Caki2 (cell line): ENCODE results near the gene SEPTIN11. TPM values are rescaled to one million over a fixed set of nuclear protein-coding genes. Genes with fewer than 3 reads are reported as not detected.

Source experiments
- DNase-seq: peaks from one replicate; pipeline ENCODE4 v3.0.0-alpha.2; 2015; ENCODE audit warnings: low read depth
- in situ Hi-C: cut with HindIII; loops from 2 replicates; pipeline ENCODE4 v1.10.0; 2016; ENCODE audit warnings: low sequenced_read_pairs, low pct_unique_long_range_greater_than_20kb, mixed read lengths
- total RNA-seq: library from RNA; depleted of rRNA; stranded (reverse); fragments of >200 nt; shearing (Covaris generic); gene quantifications from 2 replicates; pipeline ENCODE4 v1.2.3, GENCODE V29; 2014; ENCODE audit warnings: low replicate concordance; rRNA removed

Gene SEPTIN11
- total RNA-seq, 1 experiment from 2014 or later, result 37.6 TPM

- DNase-seq, result no peak
- in situ Hi-C loops, result no loop called here
Measured at GRCh38 chr4:76993787-76994641, 44.5 kb downstream of the SEPTIN11 start.

DNA sequence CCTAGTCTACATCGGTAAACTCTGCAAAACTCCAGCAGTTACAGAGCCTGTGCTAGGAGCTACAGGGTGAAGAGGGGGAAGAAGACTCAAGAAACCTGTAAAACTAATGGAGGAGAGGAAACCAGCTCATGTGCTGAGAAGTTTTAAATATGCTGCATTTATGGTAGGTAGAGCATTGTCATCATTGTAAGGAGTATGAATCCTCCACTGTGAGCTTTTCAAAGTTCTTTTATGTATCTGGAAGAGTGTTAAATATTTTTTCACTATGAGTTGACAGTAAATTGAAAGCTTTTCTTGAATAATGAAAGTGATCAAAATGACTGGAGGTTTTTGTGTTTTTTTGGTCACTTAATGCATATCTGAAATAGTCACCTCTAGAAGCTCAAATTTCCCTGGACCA is 46.2 kb downstream of the SEPTIN11 start:
- DNase-seq, result no peak
- in situ Hi-C loops, result no loop called here

DNA sequence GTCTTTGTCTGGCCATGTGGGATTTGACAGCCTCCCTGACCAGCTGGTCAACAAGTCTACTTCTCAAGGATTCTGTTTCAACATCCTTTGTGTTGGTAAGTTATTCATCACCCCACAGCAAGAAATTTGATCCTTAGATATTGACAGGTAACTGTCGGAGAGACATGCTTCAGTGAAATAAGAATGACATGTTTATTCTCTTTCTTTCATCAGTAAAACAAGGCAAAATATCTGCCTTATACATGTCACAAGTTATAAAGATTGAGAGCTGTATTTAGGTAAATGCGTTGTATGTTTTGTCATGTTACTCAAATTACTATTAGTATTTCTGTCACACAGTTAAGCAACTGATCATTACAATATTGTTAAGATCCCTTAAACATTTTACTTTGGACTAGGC is 46.9 kb downstream of the SEPTIN11 start:
- DNase-seq, result no peak
- in situ Hi-C loops, result no loop called here

DNA sequence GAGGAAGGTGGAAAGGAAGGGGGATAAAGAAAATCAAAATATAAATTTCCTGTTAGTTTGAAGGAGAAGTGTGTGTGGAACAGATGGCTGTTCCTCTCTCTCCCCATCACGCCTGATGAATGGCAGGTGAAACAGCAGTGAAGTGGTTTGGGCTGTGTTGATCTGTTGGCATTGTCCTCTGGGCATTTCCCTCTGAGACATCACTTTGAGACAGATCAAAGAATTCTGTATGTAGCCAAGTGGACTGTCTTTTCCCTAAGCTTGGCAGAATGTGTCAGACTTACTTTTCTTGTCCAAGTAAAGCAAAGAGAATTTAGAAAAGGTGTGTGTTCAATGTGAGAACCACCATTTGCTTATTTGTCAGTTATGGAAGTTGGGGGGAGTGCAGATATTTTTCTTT is 47.5 kb downstream of the SEPTIN11 start:
- in situ Hi-C loops, result no loop called here
- DNase-seq, result no peak

DNA sequence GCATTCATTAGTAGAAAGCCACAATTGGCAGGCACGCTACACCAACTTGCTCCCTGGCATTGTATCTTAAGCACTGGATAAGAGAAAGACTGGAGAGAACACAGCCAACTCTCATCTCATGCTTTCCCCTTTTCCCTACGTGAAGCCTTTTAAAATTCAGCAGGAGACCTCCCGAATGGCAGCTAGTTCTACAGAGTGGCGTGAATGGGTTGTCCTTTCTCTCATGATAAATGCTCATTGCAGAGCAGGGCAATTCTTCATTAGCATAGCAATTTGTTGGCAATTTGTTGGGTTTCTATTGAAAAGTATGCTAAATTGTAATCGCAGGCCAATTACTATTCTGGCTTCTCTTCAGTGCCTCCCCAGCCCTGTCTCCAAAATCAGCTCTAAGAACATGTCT is 48.0 kb downstream of the SEPTIN11 start:
- in situ Hi-C loops, result no loop called here
- no peak for DNase-seq

DNA sequence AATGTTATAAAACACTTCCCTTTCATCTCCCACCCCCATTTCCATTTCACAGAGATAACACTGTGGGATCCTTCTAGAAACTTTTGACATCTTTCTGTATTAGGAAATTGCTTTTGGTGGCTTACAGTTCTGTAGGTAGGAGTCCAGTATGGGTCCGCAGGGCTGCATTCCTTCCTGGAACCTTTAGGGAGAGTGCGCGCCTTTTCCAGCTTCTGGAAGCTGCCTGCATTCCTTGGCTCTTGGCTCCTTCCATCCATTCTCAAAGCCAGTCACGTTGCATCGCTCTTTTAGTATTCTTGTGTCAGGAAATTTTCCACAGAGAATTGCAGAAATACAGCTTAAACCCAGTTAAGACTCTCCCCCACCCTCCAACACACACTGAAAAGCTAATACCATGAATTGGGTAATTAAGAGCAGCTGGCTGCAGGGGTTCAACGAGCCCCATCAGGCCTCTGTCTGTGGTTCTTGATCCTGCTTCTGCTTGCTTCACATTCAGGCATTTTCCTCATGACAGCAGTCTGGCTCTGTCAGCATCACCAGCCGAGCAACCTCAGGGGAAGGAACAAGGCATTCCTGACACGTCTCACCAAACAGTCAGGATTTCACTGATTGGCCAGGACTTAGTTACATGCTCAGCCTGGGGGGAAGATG is 48.8 kb downstream of the SEPTIN11 start:
- DNase-seq, result no peak
- in situ Hi-C loops, result no loop called here

Other genes starting within 250 kb of the SEPTIN11 start
- not detected in 2 replicates for gene SOWAHB, start 51.6 kb upstream of the SEPTIN11 start, total RNA-seq
- gene CCNI, start 126.2 kb downstream of the SEPTIN11 start, total RNA-seq, result 136 and 148 TPM in 2 replicates
- gene CCNG2, start 207.5 kb downstream of the SEPTIN11 start, total RNA-seq, result 38.0 and 46.9 TPM in 2 replicates